GM21825 (cell line): ENCODE data around the gene TNXB.

Experiments used
- ATAC-seq: cut with Tn5 transposase; IDR thresholded peaks from one replicate; pipeline ENCODE4 v1.9.1; 2021; ENCODE audit warnings: mild to moderate bottlenecking, moderate library complexity; ENCODE audit not compliant: unreplicated experiment

Gene TNXB

GRCh38 chr6:32087574-32088486 is 21.3 kb downstream of the TNXB start:
- ATAC-seq, result no peak

- ATAC-seq, result no peak
Observed at GRCh38 chr6:32086661-32087573, 22.2 kb downstream of the TNXB start.

- ATAC-seq, result no peak
Observed at GRCh38 chr6:32085759-32086459, 23.2 kb downstream of the TNXB start.

- no peak for ATAC-seq
Observed at GRCh38 chr6:32084780-32085179, 24.4 kb downstream of the TNXB start.

DNA sequence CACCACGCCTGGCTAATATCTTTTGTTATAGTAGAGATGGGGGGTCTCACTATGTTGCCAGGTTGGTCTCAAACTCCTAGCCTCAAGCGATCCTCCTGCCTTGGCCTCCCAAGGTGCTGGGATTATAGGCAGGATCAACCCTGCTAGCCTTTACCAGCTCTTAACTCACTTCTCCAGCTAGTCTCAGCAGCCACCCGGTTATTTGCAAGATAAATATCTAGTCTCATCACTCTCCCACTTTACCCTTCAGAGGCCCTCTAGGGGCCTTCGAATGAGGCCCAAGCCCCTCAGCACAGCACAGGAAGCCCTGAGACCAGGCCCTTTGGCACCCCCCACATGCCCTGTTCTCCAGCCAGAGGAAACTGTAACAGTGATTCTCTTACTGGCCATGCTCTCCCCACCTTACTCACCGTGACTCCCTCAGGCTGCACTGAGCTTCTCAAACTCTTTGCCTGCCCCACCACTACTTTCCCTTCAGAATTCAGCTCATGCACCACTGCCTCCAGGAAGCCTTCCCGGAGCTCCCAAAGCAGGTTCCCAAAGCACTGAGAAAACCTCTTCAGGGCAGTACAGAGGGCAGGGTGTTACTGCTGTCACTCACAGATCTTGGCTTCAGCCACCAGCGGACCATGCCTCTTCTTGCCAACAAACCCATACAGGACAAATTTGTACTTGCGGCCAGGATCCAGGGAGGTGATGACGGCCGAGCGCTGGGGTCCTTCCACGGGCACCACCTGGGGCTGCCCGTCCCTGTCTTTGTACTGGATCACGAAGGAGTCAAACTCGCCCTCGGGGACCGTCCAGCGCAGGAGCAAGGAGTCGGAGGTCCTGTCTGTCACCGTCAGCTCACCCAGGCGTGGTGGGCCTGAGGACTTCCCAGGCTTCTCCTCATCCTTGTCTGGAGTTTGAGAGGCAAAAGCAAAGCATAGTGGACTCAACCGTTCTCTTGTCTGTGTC is 25.0 kb downstream of the TNXB start:
- ATAC-seq, result no peak

DNA sequence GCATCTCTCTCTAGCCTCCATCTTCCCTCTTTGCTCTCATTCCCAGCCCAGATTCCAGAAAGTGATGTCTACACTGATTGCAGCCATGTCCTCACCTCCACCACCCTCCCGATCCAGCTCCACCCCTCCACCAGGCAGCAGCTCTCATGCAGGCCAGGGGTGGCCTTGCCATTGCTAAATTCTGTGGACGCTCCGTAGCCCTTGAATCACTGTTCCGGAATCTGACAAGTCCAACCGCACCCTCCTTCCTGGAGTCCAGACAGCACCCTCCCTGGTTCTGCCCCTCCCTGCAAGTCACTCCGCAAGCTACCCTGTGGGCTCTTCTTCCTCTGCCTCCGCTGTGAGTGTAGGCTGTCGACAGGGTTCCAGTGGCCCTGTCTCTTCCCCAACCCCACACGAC is 26.2 kb downstream of the TNXB start:
- no peak for ATAC-seq

DNA sequence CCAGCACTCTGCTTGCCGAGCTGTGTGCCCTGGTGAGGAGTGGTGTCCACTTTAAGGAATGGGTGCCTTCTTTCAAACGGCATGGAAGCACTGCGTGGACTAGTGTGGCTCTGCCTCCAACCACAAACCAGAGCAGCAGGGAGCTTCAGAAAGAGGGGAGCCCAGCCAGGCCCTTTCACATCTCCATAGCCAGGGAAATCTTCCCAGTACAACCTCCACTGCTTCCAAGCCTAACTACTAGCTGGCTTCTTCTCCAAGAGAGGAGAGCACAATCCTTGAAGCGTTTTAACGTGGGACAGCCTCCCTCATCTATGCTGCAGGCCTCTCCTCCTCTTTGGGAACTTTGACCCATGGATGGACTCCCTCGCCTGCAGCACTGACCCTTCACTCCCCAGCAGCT is 26.7 kb downstream of the TNXB start:
- ATAC-seq, result no peak

DNA sequence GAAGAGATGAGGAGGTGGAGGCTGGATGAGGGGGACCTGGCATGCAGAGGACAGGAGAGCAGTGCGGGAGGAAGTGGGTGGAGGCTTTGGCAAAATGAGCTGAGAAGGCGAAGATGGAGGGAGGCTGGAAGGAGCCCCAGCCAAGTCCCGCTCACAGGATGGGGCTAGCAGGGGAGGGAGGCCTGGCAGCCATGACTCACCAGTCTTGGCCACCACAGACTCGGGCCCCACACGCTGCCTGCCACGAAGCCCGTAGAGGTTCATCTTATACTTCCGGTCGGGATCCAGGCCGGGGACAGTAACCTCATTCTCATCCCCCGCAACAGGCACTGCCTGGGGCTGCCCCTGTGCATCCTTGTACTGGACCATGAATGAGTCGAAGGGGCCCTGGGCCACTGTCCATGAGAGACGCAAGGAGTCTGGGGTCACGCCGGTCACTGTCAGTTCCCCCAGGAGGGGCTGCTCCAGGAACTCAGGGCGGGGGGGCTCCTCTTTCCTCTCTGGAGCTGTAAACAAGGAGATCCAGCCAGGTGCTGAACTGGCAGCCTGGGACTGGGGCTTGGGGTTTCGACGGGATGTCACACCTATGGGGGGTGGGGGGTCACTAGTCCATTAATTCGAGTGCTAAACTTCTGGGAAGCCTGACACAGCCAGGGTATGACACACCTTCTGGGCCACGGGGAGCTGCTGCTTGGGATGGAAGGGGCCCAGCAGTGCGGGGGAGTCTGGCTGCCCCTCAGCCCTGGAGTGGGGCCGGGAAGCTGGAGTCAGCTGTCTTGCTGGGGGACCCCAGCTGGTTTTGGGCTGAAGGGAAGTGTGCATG is 27.8 kb downstream of the TNXB start:
- no peak for ATAC-seq

- no peak for ATAC-seq
Observed at GRCh38 chr6:32079566-32080290, 29.4 kb downstream of the TNXB start.

GRCh38 chr6:32076321-32076809 is 32.8 kb downstream of the TNXB start:
- no peak for ATAC-seq

DNA sequence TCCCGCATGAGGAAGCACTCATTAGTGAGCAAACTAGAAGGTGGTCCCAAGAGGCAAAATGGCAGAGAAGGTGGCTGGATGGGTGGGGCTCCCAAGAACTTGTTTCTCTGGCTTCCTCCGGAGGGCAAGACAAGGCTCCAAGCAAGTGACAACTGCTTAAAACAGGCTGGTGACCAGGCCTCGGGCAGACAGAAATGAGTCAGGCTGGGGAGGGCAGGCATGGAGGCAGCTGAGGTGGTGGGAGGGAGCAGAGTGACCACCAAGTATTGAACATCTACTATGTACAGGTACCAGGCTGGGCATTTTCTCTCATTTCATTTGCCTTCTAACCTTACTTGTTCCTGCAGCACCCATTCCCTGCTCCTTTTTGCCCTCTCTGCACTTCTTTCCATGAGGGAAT is 33.4 kb downstream of the TNXB start:
- ATAC-seq, result no peak

GRCh38 chr6:32074996-32075532 is 34.1 kb downstream of the TNXB start:
- ATAC-seq, result no peak

DNA sequence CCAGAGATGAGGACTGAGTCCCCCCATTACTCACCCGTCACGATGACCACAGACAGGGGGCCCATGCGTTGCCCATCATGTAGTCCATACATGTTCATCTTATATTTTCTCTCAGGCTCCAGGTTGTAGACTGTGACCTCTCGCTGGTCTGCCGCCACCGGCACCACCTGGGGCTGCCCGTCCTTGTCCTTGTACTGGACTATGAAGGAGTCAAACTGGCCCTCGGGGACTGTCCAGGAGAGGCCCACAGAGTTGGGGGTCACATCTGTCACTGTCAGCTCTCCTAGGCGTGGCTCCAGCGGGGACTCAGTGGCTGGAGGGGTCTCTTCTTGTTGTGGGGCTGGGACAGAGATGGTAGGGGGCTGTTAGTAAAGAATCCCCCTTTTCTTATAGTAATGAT is 35.5 kb downstream of the TNXB start:
- no peak for ATAC-seq

DNA sequence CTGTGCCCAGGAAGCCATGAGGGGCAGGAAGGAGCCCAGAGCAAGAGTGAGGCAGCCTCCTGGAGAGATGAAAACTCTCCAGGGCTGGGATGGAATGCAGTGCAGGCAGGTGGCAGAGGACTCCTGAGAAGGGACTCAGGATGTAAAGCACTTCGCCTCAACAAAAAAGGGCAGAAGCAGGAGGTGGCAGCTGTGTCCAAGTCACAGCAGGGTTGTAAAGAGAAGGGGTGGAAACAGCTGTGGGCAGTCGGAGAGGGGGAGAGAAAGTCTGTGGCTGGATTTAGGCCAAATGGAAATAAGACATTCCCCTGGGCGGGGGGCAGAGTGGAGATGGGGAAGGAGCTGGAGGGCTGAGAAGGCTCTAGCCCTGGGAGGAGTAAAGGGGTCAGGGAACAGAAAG is 36.0 kb downstream of the TNXB start:
- no peak for ATAC-seq

DNA sequence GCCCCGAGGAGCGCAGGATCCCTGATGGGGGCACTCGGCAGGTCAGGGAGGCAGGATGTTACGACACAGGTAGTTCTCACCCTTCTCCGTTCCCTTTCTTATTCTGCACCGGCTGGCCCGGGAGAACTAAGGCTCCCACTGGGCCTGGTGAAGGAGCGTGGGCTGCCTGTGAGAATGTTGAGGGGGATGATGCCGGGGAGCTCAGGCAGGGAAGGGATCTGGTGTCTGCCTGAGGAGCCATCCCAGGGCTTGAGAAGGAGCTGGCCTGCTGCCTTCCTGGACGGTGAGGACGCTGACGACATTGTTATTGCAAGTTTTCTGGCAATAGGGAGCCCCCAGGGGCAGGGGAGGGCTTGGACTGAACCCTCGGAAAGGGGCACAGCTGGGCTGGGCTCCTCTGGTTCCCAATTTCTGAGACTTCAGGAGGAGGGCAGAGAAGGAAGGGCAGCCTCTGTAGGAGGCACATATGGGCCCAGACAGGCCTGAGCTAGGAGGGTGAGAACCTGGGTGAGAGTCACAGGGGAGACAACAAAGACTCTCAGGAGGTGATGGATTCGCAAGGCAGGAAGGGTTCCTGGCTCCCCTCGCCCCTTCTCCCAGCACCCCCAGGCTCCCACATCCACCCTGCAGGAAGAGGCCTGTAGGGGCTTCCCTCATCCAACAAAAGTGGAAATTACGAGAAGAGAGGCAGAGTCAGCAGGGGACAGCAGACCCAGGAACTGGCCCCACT is 38.2 kb downstream of the TNXB start:
- no peak for ATAC-seq

- ATAC-seq, result no peak
Observed at GRCh38 chr6:32069878-32070515, 39.1 kb downstream of the TNXB start.

- ATAC-seq, result no peak
Observed at GRCh38 chr6:32069460-32069859, 39.7 kb downstream of the TNXB start.
